Fibroblast of gingiva (primary cell): ENCODE results near the gene OR11A1.
"Not testable (repeated sequence)": the region's sequence is repeated elsewhere in the genome, so short reads cannot be mapped to it uniquely, and the experiment has no call there.

ENCODE experiments used
- DNase-seq: peaks from one replicate; pipeline ENCODE4 v3.0.0-alpha.2; 2011; ENCODE audit warnings: low read depth

OR11A1 gene

GRCh38 chr6:29478740-29479139 lies 21.9 kb upstream of the OR11A1 start:
- DNase-seq = no peak

DNA sequence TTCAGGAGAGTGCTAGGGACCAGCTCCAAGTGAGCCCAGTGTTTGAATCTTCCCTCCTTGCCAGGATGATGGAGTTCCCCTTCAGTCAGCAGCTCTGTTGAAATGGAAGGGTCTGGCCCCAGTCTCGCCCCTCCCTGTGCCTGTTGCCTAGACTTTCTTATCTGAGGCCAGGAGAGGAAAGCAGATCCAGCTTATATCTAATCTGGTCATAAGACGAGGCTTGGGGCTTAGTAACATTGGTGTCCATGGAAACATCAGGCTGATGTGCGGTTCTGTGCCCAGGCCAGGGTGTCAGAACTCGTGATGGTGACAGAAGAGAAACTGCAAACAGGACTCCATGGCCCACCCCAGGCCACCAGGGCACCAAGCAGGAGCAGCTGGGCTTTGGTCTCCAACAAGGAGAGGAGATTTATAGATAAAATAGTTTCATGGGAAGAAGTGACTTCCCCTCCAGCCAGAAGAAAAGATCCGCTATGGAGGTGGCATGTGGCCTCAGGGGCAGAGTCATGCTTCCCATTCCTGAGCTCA lies 21.1 kb upstream of the OR11A1 start:
- no peak for DNase-seq

GRCh38 chr6:29474996-29475395 lies 18.1 kb upstream of the OR11A1 start:
- no peak for DNase-seq

DNA sequence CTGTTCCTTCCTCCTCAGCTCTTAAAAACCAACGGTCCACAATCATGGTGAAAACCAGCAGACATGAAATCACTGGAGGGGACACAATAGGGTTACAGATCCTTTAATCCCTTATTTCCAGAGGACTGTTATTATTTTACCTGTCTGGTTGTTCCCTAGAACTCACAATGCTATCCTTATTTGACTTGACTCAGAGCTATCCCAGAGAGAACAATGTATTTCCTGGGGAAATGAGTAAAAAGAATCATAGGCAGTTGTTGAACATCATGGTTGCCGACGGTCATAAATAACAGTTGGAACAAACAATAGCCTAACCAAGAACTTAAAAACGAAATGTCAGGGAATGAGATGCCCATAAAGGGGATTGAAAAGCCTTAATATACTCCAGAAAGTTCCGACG lies 9.4 kb upstream of the OR11A1 start:
- no peak for DNase-seq

GRCh38 chr6:29465801-29466200 lies 8.9 kb upstream of the OR11A1 start:
- no peak for DNase-seq

DNA sequence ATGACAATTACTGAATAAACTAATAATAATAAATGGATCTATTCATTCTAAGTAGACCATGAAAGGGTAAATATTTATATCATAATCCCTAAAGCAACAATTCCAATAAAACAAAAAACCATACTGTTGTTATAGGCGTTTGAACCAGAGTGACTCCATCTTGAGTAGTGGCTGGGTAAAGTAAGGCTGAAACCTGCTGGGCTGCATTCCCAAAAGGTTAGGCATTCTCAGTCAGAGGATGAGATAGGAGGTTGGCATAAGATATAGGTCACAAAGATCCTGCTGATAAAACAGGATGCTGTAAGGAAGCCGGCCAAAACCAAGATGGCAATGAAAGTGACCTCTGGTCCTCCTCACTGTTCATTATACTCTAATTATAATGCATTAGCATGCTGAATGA lies 8.4 kb upstream of the OR11A1 start:
- no peak for DNase-seq

- no peak for DNase-seq
Observed at GRCh38 chr6:29462022-29462421, 5.2 kb upstream of the OR11A1 start.

- DNase-seq = no peak
Observed at GRCh38 chr6:29461021-29461814, 4.3 kb upstream of the OR11A1 start.

DNA sequence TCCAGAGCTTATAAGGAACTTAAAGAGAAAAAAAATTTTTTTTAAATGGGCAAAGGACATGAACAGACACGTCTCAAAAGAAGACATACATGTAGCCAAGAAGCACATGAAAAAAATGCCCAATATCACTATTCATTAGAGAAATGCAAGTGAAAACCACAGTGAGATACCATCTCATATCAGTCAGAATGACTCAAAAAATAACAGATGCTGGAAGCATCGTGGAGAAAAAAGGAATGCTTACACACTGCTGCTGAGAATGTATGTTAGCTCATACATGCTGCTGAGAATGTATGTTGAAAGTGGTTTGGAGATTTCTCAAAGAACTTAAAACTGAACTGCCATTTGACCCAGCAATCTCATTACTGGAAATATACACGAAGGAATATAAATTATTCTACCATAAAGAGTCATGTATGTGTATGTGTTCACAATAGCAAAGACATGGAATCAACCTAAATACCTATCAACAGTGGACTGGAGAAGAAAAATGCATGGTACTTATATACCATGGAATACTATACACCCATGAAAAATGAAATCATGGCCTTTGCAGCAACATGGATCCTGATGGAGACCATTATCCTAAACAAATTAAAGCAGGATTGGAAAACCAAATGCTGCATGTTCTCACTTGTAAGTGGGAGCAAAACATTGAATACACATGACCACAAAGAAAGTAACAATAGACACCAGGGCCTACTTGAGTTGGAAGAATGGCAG lies 5.2 kb downstream of the OR11A1 start:
- no peak for DNase-seq

DNA sequence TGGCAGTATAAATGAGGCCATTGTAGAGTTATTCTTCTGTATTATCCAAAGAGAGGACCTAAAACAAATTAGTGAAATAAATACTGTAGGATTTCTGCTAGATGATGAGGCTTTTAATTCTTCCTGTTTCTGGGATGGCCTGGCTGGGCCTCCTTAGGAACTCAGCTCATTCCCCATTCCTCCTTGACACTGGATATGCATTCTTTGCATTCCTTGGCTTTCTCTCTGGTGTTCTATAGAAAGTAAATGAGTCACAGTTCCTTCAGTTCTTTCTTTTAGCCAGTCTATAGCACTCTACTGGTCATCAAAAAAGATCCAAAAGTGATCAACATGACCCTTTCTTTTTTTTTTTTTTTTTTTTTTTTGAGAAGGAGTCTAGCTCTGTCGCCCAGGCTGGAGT lies 9.2 kb downstream of the OR11A1 start:
- no peak for DNase-seq

DNA sequence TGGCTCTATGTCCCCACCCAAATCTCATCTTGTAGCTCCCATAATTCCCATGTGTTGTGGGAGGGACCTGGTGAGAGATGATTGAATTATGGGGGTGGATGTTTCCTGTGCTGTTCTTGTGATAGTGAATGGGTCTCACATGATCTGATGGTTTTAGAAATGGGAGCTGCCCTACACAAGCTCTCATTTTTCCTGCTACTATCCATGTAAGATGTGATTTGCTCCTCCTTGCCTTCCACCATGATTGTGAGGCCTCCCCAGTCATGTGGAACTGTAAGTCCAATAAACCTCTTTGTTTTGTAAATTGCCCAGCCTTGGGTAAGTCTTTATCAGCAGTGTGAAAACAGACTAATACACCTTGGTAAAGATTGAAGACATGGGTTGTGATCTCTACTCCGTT lies 12.8 kb downstream of the OR11A1 start:
- DNase-seq = not testable (repeated sequence)

GRCh38 chr6:29442719-29443118 lies 14.2 kb downstream of the OR11A1 start:
- no peak for DNase-seq

DNA sequence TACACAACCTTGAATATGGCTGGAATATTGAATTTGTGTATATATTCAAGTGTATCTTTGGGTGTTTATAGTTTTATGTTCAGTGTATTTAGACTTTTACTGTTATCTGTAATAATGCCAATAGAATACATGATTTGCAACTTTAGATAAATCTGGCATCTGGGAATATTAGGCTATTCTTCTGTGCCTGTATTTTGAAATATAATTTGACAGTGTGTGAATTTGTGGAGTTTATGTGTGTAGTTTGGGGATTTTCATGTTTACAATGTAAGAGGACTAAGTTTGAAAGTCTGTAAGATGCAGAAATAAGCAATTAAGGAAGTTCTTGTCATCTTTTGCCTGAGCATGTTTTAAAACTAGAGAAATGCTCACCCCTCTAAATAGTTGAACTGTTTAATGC lies 17.9 kb downstream of the OR11A1 start, which contains the start of gene OR10C1:
TSS of gene OR10C1 (plus strand) at position 301 of the 400 bp plus-strand sequence. CDS start 710 bp downstream, outside the sequence.
- no peak for DNase-seq

GRCh38 chr6:29436730-29437129 lies 20.1 kb downstream of the OR11A1 start:
- not testable (repeated sequence) for DNase-seq

GRCh38 chr6:29426654-29427053 lies 30.2 kb downstream of the OR11A1 start:
- no peak for DNase-seq

- DNase-seq = no peak
Observed at GRCh38 chr6:29425075-29425474, 31.8 kb downstream of the OR11A1 start.

- no peak for DNase-seq
Observed at GRCh38 chr6:29424575-29424974, 32.3 kb downstream of the OR11A1 start.

GRCh38 chr6:29424168-29424567 lies 32.7 kb downstream of the OR11A1 start:
- DNase-seq = no peak

DNA sequence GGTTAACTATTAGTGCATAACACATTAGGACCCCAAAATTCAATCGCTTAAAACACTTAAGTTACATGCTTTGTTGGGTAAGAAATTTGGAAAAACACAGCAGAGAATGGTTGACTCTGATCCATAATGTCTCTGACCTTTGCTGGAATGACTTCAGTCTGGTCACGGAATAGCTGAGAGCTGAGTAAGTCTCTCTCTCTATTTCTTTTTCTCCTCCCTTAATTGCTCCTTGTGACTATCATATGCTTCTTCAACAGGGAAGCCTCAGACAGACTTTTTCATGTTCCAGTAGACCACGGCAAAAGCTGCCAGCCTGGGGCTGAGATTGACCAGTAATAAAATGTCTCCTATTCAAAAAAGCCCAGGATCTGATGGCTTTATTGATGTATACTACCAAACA lies 37.4 kb downstream of the OR11A1 start:
- no peak for DNase-seq

DNA sequence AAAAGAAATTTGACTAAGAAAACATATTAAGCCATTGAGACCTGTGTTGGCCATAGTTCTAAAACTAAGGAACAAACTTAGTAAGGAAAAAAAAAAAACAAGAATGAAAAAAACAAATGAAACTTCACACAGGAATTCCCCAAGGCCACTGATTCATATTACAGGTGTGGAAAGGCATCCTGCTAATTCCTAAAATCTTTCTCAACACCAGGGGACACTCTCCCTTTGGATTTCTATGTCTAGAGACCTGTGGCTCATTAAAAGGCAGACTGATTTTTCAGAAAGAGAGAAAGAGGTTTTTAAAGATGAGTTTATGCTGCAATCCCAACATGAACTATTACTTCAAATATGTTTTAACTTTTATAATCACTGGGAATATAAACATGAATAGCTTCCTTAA lies 42.3 kb downstream of the OR11A1 start, which contains the start of gene OR12D1:
TSS of gene OR12D1 (plus strand) at position 341 of the 400 bp plus-strand sequence.
- DNase-seq = no peak

GRCh38 chr6:29403801-29404200 lies 53.1 kb downstream of the OR11A1 start:
- DNase-seq = no peak

DNA sequence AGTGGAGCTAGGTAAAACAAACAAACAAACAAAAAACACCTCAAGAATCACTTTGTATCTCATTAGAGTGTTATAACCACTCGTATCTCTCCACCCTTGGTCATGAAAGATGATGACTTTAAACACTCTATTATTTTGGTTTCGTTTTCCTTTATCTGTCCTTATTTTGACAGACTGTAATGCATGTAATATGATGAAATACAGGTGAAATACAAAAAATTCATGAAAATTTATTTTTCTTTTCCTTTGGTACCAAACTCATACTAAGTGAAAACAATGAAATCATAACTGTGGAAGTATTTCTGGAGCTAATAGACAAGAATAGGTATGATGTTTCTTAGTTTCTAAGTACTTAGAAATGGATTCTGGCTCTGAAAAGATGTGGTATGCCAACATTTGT lies 57.3 kb downstream of the OR11A1 start:
- DNase-seq = no peak

DNA sequence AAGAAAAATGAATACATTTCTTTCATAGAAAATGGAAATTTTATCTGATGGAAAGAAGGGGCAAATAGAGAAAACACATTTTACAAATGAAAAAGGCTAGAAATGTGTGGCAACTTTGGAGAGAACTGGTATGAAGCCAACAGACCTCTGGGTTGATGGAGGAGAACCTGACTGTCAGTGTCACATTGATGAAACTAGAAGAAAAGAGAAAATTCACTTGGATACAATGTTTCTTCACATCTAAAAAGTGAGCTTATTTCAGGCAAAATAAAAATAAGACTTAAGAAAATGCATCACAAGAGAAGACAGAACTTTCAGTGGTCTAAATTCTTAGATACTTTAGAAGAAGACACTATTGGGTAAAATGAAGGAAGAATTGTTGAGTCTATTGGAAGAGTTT lies 61.5 kb downstream of the OR11A1 start, which contains the start of gene OR12D2:
TSS of gene OR12D2 (plus strand) at position 301 of the 400 bp plus-strand sequence. CDS start 1,069 bp downstream, outside the sequence.
- no peak for DNase-seq
